Dermis microvascular lymphatic vessel endothelial cell (primary cell): ENCODE results near the gene DNAH3. TPM values are rescaled to one million over a fixed set of nuclear protein-coding genes. Genes with fewer than 3 reads are reported as not detected.

Experiments used
- total RNA-seq: library from RNA; depleted of rRNA; stranded (reverse); fragments of >200 nt; gene quantifications from 2 replicates; pipeline ENCODE4 v1.2.1, GENCODE V29; 2014

DNAH3 gene
- total RNA-seq, 1 donor from 2014 or later, result under 0.01 TPM

Other genes with a start within 250 kb of the DNAH3 start
- 4.3 and 6.5 TPM in 2 replicates for gene LDAF1, start 7.8 kb upstream of the DNAH3 start, total RNA-seq
- gene ZP2, start 60.7 kb upstream of the DNAH3 start, total RNA-seq, result 0.13 TPM in 1 of 2 replicates, not detected in the other
- not detected in 2 replicates for gene ANKS4B, start 82.9 kb upstream of the DNAH3 start, total RNA-seq
- 0.13 TPM in 1 of 2 replicates, not detected in the other for gene CRYM, start 127.4 kb upstream of the DNAH3 start, total RNA-seq